B cell (primary cell): Measurements from ENCODE around the gene SLC37A1.

Experiments
- EZH2 ChIP-seq: IDR thresholded peaks from 2 replicates; pipeline ENCODE4 v1.6.1; 2012; ENCODE audit warnings: borderline replicate concordance, low read depth, mild to moderate bottlenecking, moderate library complexity, low read length; ENCODE audit not compliant: insufficient read depth, poor library complexity, severe bottlenecking
- TF ChIP-seq, protein P1 (sequence below): fragments of 200-600 bp; IDR thresholded peaks from one replicate; pipeline ENCODE4 v1.8.0; 2022; ENCODE audit warnings: antibody characterized with exemption, mild to moderate bottlenecking

DNA sequence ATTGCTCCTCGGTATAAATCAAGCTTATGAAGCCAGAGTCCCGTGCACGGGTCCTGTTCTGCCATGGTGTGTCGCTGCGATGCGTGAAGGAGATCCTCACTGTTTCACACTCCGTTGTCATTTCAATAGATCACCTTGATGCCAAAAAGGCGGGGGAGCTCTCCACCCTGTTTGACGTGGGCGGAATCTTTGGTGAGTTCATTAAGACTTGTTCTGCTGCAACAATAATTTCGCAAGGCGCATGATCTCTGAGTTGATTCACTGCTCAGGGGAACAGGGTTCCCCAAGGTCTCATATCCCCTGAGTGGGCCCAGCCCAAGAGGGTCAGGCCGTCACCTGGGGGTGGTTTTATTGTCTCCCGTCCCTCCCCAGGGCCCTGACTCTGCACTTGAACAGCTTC lies 50.0 kb downstream of the SLC37A1 start:
- TF ChIP-seq, protein P1, sequence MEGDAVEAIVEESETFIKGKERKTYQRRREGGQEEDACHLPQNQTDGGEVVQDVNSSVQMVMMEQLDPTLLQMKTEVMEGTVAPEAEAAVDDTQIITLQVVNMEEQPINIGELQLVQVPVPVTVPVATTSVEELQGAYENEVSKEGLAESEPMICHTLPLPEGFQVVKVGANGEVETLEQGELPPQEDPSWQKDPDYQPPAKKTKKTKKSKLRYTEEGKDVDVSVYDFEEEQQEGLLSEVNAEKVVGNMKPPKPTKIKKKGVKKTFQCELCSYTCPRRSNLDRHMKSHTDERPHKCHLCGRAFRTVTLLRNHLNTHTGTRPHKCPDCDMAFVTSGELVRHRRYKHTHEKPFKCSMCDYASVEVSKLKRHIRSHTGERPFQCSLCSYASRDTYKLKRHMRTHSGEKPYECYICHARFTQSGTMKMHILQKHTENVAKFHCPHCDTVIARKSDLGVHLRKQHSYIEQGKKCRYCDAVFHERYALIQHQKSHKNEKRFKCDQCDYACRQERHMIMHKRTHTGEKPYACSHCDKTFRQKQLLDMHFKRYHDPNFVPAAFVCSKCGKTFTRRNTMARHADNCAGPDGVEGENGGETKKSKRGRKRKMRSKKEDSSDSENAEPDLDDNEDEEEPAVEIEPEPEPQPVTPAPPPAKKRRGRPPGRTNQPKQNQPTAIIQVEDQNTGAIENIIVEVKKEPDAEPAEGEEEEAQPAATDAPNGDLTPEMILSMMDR = no peak
- no peak for TF ChIP-seq EZH2
